Lower leg skin (tissue), 3 donors: ENCODE measurements around the gene KCNJ6.

Experiments used
- POLR2A ChIP-seq, 2 donors: fragments of 450-650 bp; IDR thresholded peaks; one replicate each; pipeline ENCODE4 v1.6.1; 2016 to 2017; ENCODE audit warnings: antibody characterized with exemption in 2 of 2, mild to moderate bottlenecking in 1 of 2, moderate library complexity in 1 of 2
- TF ChIP-seq, protein P1 (sequence below), 3 donors: fragments of 450-650 bp; IDR thresholded peaks; one replicate each; pipeline ENCODE4 v1.5.1; 2016; ENCODE audit warnings: antibody characterized with exemption in 3 of 3, mild to moderate bottlenecking in 3 of 3, moderate library complexity in 2 of 3

GRCh38 chr21:37855271-37855646 is 61.0 kb downstream of the KCNJ6 start:
- TF ChIP-seq POLR2A (IDR thresholded peaks at IDR 0.05), result no peak
- TF ChIP-seq, protein P1, sequence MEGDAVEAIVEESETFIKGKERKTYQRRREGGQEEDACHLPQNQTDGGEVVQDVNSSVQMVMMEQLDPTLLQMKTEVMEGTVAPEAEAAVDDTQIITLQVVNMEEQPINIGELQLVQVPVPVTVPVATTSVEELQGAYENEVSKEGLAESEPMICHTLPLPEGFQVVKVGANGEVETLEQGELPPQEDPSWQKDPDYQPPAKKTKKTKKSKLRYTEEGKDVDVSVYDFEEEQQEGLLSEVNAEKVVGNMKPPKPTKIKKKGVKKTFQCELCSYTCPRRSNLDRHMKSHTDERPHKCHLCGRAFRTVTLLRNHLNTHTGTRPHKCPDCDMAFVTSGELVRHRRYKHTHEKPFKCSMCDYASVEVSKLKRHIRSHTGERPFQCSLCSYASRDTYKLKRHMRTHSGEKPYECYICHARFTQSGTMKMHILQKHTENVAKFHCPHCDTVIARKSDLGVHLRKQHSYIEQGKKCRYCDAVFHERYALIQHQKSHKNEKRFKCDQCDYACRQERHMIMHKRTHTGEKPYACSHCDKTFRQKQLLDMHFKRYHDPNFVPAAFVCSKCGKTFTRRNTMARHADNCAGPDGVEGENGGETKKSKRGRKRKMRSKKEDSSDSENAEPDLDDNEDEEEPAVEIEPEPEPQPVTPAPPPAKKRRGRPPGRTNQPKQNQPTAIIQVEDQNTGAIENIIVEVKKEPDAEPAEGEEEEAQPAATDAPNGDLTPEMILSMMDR (IDR thresholded peaks at IDR 0.05), result no peak
